Measurements from ENCODE around the gene RNF157. TPM values are rescaled to one million over a fixed set of nuclear protein-coding genes. Genes with fewer than 3 reads are reported as not detected.

Gene RNF157
- total and polyA plus RNA-seq, 2 of the 13 experiments (the other 11 are each of a cell fraction or from before 2014, with no cell fraction given) = 0.44 to 1.5 TPM

DNA sequence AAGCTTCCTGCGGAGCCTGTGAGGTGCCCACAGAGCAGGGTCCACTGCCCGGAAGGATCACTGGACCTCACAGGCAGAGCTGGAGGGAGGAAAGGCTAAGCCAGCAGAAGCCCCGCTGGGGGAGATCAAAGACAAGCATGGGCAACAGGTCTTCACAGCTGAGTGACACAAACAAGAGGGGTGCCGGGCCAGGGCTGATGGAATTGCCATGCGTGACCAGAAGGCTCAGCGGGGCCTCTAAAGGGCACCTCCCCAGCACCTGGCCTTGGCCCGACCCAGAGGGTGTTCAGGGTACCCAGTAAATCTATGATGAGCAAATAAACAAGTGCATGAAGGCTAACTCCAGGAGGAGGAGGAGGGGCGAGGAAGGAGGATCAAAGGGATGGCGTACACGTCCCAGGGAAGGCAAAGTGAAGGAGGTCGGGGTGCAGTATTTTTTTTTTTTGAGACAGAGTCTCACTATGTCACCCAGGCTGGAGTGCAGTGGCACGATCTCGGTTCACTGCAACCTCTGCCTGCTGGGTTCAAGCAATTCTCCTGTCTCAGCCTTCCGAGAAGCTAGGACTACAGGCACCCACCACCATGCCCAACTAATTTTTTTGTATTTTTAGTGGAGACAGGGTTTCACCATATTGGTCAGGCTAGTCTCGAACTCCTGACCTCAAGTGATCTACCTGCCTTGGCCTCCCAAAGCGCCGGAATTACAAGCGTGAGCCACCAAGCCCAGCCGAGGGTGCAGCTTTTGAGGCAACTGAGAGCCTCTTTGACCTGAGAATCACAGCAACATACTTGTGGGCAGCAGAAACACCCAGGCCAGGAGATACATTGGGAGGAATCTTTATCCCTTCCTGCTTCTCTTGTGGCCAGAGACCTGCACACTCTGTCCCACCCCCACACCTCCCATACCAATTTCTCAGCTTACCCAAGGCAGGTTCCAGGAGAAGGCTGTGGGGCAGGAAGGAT lies 120.6 kb downstream of the RNF157 start (continued):
- TF ChIP-seq, protein P1, sequence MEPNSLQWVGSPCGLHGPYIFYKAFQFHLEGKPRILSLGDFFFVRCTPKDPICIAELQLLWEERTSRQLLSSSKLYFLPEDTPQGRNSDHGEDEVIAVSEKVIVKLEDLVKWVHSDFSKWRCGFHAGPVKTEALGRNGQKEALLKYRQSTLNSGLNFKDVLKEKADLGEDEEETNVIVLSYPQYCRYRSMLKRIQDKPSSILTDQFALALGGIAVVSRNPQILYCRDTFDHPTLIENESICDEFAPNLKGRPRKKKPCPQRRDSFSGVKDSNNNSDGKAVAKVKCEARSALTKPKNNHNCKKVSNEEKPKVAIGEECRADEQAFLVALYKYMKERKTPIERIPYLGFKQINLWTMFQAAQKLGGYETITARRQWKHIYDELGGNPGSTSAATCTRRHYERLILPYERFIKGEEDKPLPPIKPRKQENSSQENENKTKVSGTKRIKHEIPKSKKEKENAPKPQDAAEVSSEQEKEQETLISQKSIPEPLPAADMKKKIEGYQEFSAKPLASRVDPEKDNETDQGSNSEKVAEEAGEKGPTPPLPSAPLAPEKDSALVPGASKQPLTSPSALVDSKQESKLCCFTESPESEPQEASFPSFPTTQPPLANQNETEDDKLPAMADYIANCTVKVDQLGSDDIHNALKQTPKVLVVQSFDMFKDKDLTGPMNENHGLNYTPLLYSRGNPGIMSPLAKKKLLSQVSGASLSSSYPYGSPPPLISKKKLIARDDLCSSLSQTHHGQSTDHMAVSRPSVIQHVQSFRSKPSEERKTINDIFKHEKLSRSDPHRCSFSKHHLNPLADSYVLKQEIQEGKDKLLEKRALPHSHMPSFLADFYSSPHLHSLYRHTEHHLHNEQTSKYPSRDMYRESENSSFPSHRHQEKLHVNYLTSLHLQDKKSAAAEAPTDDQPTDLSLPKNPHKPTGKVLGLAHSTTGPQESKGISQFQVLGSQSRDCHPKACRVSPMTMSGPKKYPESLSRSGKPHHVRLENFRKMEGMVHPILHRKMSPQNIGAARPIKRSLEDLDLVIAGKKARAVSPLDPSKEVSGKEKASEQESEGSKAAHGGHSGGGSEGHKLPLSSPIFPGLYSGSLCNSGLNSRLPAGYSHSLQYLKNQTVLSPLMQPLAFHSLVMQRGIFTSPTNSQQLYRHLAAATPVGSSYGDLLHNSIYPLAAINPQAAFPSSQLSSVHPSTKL (CRISPR knock-in tag; IDR thresholded peaks at IDR 0.05) = peak; percentile 91; the same call in 1 of the 2 replicates
- TF ChIP-seq JUNB (CRISPR knock-in tag; IDR thresholded peaks at IDR 0.05; ENCODE audit: borderline replicate concordance) = no peak
- TF ChIP-seq ZNF749 (CRISPR knock-in tag; IDR thresholded peaks at IDR 0.05; ENCODE audit: borderline replicate concordance) = no peak
- TF ChIP-seq, protein P2, sequence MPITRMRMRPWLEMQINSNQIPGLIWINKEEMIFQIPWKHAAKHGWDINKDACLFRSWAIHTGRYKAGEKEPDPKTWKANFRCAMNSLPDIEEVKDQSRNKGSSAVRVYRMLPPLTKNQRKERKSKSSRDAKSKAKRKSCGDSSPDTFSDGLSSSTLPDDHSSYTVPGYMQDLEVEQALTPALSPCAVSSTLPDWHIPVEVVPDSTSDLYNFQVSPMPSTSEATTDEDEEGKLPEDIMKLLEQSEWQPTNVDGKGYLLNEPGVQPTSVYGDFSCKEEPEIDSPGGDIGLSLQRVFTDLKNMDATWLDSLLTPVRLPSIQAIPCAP (CRISPR knock-in tag; IDR thresholded peaks at IDR 0.05; ENCODE audit: low read depth) = no peak; the same call in 1 of the 2 replicates
- TF ChIP-seq POLR2AphosphoS5 (IDR thresholded peaks at IDR 0.05; ENCODE audit: low read depth, low read length) = no peak
- no peak for TF ChIP-seq ZNF33A (CRISPR knock-in tag; IDR thresholded peaks at IDR 0.05; ENCODE audit: borderline replicate concordance)
- 0 out of 2 replicates have a peak, but pooled peaks have one; percentile 19 for TF ChIP-seq ZNF121 (CRISPR knock-in tag; IDR thresholded peaks at IDR 0.05)
- TF ChIP-seq, protein P3, sequence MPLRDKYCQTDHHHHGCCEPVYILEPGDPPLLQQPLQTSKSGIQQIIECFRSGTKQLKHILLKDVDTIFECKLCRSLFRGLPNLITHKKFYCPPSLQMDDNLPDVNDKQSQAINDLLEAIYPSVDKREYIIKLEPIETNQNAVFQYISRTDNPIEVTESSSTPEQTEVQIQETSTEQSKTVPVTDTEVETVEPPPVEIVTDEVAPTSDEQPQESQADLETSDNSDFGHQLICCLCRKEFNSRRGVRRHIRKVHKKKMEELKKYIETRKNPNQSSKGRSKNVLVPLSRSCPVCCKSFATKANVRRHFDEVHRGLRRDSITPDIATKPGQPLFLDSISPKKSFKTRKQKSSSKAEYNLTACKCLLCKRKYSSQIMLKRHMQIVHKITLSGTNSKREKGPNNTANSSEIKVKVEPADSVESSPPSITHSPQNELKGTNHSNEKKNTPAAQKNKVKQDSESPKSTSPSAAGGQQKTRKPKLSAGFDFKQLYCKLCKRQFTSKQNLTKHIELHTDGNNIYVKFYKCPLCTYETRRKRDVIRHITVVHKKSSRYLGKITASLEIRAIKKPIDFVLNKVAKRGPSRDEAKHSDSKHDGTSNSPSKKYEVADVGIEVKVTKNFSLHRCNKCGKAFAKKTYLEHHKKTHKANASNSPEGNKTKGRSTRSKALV (CRISPR knock-in tag; IDR thresholded peaks at IDR 0.05) = no peak
- no peak for TF ChIP-seq U2AF1 (optimal IDR thresholded peaks at IDR 0.05; ENCODE audit: low read depth, low read length)
- no peak for TF ChIP-seq TBX3 (IDR thresholded peaks at IDR 0.05; ENCODE audit: borderline replicate concordance)
- TF ChIP-seq, protein P4, sequence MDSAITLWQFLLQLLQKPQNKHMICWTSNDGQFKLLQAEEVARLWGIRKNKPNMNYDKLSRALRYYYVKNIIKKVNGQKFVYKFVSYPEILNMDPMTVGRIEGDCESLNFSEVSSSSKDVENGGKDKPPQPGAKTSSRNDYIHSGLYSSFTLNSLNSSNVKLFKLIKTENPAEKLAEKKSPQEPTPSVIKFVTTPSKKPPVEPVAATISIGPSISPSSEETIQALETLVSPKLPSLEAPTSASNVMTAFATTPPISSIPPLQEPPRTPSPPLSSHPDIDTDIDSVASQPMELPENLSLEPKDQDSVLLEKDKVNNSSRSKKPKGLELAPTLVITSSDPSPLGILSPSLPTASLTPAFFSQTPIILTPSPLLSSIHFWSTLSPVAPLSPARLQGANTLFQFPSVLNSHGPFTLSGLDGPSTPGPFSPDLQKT (CRISPR knock-in tag; IDR thresholded peaks at IDR 0.05; ENCODE audit: borderline replicate concordance) = no peak
- TF ChIP-seq RFXANK (CRISPR knock-in tag; IDR thresholded peaks at IDR 0.05) = no peak
- 0 out of 2 replicates have a peak, but pooled peaks have one; percentile 40 for TF ChIP-seq ZNF296 (CRISPR knock-in tag; conservative IDR thresholded peaks at IDR 0.05)
- TF ChIP-seq, protein P5, sequence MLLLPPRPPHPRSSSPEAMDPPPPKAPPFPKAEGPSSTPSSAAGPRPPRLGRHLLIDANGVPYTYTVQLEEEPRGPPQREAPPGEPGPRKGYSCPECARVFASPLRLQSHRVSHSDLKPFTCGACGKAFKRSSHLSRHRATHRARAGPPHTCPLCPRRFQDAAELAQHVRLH (CRISPR knock-in tag; IDR thresholded peaks at IDR 0.05; ENCODE audit: borderline replicate concordance, low read depth) = no peak
- TF ChIP-seq, protein P6, sequence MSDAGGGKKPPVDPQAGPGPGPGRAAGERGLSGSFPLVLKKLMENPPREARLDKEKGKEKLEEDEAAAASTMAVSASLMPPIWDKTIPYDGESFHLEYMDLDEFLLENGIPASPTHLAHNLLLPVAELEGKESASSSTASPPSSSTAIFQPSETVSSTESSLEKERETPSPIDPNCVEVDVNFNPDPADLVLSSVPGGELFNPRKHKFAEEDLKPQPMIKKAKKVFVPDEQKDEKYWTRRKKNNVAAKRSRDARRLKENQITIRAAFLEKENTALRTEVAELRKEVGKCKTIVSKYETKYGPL (CRISPR knock-in tag; IDR thresholded peaks at IDR 0.05) = no peak
- no peak for TF ChIP-seq HES4 (CRISPR knock-in tag; IDR thresholded peaks at IDR 0.05; ENCODE audit: borderline replicate concordance)
- TF ChIP-seq MEIS1 (CRISPR knock-in tag; IDR thresholded peaks at IDR 0.05; ENCODE audit: borderline replicate concordance) = peak; percentile 42; the same call in 1 of the 2 replicates
- TF ChIP-seq BCL6 (CRISPR knock-in tag; IDR thresholded peaks at IDR 0.05) = peak; percentile 68; the same call in 1 of the 2 replicates
- 0 out of 2 replicates have a peak, but pooled peaks have one; percentile 28 for TF ChIP-seq EED (CRISPR knock-in tag; IDR thresholded peaks at IDR 0.05)
